ENCODE results near the gene ABCG5.
A peak's percentile ranks its signal among the peaks of the same experiment; 100 is the strongest.

Gene ABCG5

DNA sequence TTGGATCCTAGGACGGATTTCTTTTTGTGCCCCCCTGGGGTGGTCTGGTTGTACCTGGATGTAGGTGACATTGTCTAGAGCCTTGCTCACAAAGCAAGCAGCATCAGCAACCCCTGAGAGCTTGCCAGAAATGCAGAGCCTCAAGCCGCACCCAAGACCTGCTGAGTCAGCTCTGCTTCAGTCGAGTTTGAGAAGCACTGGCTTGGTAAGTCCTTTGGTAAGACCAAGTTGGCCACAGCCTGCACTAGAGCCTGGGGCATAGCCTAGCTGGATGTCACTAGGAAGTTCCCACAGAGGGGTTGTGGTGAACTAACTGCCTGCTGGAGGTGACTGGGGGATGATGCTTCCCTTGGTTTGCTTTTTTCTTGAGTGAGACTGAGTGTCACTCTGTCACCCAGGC is 6.2 kb downstream of the ABCG5 start:
- TF ChIP-seq, protein P1, sequence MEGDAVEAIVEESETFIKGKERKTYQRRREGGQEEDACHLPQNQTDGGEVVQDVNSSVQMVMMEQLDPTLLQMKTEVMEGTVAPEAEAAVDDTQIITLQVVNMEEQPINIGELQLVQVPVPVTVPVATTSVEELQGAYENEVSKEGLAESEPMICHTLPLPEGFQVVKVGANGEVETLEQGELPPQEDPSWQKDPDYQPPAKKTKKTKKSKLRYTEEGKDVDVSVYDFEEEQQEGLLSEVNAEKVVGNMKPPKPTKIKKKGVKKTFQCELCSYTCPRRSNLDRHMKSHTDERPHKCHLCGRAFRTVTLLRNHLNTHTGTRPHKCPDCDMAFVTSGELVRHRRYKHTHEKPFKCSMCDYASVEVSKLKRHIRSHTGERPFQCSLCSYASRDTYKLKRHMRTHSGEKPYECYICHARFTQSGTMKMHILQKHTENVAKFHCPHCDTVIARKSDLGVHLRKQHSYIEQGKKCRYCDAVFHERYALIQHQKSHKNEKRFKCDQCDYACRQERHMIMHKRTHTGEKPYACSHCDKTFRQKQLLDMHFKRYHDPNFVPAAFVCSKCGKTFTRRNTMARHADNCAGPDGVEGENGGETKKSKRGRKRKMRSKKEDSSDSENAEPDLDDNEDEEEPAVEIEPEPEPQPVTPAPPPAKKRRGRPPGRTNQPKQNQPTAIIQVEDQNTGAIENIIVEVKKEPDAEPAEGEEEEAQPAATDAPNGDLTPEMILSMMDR (conservative IDR thresholded peaks at IDR 0.05; ENCODE audit: low read length): no peak
- peak; percentile 4 for DNase-seq (ENCODE audit: low read depth)
- no peak overlapping the region for H3K4me3 ChIP-seq (ENCODE audit: low read length)

DNA sequence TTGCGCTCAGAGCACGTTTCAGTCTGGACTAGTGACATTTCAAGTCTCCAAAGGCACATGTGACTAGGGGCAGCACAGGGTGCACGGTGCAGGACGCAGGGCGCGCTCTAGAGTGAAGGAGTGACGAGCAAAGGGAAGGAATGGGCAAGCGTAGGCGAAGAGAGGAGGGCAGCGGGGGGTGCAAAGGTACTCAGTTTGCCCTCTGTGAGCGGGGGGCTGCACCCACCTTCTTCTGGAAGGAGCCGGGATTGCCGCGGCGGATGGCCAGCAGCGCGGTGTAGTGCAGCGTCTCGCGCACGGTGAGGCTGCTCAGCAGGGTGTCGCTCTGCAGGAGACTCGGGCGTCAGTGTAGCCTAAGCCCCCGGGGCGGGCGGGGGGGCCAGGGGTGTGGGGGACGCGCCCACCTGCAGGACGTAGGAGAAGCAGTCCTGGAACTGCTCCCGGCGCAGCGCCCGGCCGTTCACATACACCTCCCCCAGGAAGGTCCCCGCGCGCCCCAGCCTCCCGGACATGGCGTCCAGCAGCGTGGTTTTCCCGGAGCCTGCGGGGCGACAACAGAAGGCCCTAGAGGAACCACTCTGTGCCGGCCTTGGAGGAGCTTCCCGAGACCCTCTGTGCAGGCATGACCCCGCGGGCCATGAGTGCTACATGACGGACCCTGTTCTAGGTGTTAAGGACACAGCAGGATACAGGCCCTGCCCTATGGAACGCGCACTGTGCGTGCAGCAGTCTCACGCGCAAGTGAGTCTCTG is 6.9 kb downstream of the ABCG5 start:
- H3K4me3 ChIP-seq (ENCODE audit: low read length): no peak overlapping the region
- no peak for DNase-seq (ENCODE audit: low read depth)
- TF ChIP-seq, protein P1 (conservative IDR thresholded peaks at IDR 0.05; ENCODE audit: low read length): no peak

- H3K4me3 ChIP-seq (ENCODE audit: low read length): no peak overlapping the region
- TF ChIP-seq, protein P1 (conservative IDR thresholded peaks at IDR 0.05; ENCODE audit: low read length): no peak
- DNase-seq (ENCODE audit: low read depth): no peak
These were observed 12.1 kb downstream of the ABCG5 start for GRCh38 chr2:43826305-43827250.

DNA sequence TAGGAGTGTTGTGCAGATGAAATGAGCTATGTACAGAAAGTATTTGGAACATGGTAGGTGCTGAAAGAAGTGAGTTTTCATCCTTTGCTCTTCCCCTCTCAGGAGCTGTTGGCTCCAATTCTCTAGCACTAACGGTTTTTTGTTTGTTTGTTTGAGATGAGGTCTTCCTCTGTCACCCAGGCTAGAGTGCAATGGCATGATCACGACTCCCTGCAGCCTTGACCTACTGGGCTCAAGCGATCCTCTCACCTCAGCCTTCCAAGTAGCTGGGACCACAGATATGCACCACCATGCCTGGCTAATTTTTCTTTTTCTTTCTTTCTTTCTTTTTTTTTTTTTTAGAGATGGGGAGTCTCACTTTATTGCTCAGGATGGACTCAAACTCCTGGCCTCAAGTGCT is 12.8 kb downstream of the ABCG5 start:
- DNase-seq (ENCODE audit: low read depth): no peak
- TF ChIP-seq, protein P1 (conservative IDR thresholded peaks at IDR 0.05; ENCODE audit: low read length): no peak
- H3K4me3 ChIP-seq (ENCODE audit: low read length): no peak overlapping the region

DNA sequence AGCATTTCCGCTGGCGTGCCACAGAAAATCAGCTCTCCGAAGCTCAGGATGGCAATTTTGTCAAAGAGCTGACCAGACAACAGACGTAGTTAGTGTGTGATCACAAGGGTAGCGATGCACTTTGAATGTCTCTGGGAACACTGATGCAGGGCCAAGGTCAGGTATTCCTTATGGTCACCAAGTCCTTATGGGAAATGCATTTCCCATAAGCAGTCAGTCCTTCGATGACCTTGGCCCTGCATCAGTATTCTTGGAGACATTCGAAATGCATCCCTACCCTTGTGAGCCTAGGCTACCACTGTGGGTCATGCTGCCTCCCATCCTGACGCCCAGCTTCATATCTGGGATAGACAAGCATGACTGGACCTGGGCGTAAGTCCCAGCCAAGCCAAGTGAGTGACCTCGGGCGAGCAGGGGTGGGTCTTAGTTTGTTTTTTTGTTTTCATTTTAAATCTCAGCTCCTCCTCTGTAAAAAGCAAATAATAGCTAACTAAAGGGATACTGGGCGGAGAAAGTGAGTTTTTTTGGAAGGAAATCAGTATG is 13.6 kb downstream of the ABCG5 start:
- H3K4me3 ChIP-seq (ENCODE audit: low read length): no peak overlapping the region
- TF ChIP-seq, protein P1 (conservative IDR thresholded peaks at IDR 0.05; ENCODE audit: low read length): no peak
- DNase-seq (ENCODE audit: low read depth): no peak

DNA sequence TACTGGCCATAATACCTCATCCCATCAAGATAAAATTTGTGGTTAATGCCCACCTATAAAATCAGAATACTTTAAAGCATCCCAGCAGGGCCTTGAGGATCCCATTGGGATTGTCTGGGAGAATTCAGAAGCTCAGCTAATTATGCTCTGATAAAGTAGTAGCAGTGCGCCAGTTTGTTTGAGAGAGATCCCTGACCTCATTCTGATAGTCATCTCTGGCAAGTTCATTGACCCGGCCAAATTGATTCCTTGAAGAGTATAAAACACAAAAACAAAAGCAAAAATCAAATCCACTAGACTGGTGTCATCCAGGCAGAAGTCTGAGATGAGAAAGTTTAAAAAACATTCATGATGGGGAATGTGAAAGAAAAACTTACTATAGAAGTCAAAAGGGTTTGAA is 14.1 kb downstream of the ABCG5 start:
- no peak for DNase-seq (ENCODE audit: low read depth)

More for the DNA sequence above, 14.1 kb downstream of the ABCG5 start:
- H3K4me3 ChIP-seq (ENCODE audit: low read length): no peak overlapping the region
- TF ChIP-seq, protein P1 (conservative IDR thresholded peaks at IDR 0.05; ENCODE audit: low read length): no peak
